GM12891 (cell line): ENCODE results near the gene PRSS22.

Source experiments
- DNase-seq: peaks from one replicate; pipeline ENCODE4 v3.0.0; 2011; ENCODE audit warnings: low spot score; ENCODE audit not compliant: insufficient read length
- FAIRE-seq: peaks from 2 replicates; lab custom pipeline; 2011; peaks lifted over from hg19 to GRCh38; lab: Jason Lieb, UNC
- PAX5 ChIP-seq: IDR thresholded peaks from 2 replicates; pipeline ENCODE4 v1.6.1; 2011; ENCODE audit warnings: low read length, moderate library complexity, mild to moderate bottlenecking; ENCODE audit not compliant: insufficient read depth, severe bottlenecking
- POLR2A ChIP-seq: IDR thresholded peaks from 2 replicates; pipeline ENCODE4 v1.6.1; 2011; ENCODE audit warnings: low read depth, low read length, control low read depth
- POLR2AphosphoS5 ChIP-seq: IDR thresholded peaks from 2 replicates; pipeline ENCODE4 v1.6.1; 2011; ENCODE audit warnings: low read depth, low read length, control low read depth
- POU2F2 ChIP-seq: IDR thresholded peaks from 2 replicates; pipeline ENCODE4 v1.6.1; 2011; ENCODE audit warnings: low read depth, mild to moderate bottlenecking, control low read depth, low read length, moderate library complexity
- SPI1 ChIP-seq: IDR thresholded peaks from 2 replicates; pipeline ENCODE4 v1.6.1; 2011; ENCODE audit warnings: low read depth, low read length, control low read depth
- TAF1 ChIP-seq: IDR thresholded peaks from 2 replicates; pipeline ENCODE4 v1.6.1; 2011; ENCODE audit warnings: low read depth, low read length, control low read depth

PRSS22 gene

GRCh38 chr16:2806286-2806685, 51.7 kb downstream of the PRSS22 start:
- FAIRE-seq: no peak
- DNase-seq: no peak

GRCh38 chr16:2804728-2805127, 53.2 kb downstream of the PRSS22 start:
- TF ChIP-seq POLR2A (no peak), TAF1 (no peak), SPI1 (no peak), POU2F2 (no peak), POLR2AphosphoS5 (no peak), PAX5 (no peak)
- DNase-seq (no peak), FAIRE-seq (no peak)

More at GRCh38 chr16:2806286-2806685, 51.7 kb downstream of the PRSS22 start:
- TF ChIP-seq PAX5 (no peak), SPI1 (no peak), TAF1 (no peak), POLR2A (no peak)

- FAIRE-seq (no peak), DNase-seq (no peak)
- TF ChIP-seq POLR2A (no peak), POLR2AphosphoS5 (no peak), SPI1 (no peak), TAF1 (no peak)
Measured at GRCh38 chr16:2803545-2804195, 54.3 kb downstream of the PRSS22 start.
